Activated CD8-positive, alpha-beta memory T cell treated with anti-CD3 and anti-CD28 coated beads for 24 hours (primary cell): ENCODE measurements around the gene AOC1.

Experiments
- DNase-seq: peaks from one replicate; pipeline ENCODE4 v3.0.0-alpha.2; 2020

The AOC1 gene

DNA sequence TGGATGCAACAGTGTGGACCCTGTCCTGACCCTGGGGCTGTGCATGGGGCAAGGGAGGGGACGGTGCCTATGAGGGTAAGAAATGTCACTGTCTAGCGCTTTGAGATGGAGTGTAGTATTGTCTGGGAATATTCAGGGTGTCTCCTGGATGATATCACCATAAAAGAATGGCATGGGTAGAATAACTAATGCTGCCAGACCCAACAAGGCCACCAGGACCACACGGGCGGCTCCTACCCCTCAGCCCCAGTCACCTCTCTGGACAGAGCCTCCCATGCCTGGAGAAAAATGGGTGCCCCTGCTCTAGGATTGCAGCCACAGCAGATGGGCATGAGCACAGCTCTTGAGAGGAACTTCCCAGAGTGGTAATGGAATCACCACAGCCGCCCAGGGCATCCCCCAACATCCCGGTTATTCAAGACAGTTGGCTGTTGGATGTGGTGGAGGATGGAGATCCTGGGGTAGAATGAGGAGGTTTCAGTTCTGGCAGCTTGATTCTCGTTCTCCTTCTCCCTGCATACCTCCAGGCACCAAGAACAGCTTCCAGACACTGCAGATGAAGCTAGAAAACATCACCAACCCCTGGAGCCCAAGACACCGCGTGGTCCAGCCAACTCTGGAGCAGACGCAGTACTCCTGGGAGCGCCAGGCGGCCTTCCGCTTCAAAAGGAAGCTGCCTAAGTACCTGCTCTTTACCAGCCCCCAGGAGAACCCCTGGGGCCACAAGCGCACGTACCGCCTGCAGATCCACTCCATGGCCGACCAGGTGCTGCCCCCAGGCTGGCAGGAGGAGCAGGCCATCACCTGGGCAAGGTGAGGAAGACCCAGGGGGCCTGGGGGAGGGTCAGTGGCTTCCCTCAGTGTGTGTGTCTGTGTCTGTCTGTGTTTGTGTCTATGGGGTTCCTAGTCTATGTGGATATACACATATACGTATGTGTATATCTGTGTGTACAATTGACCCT lies 6.2 kb downstream of the AOC1 start:
- peak; percentile 19 for DNase-seq

DNA sequence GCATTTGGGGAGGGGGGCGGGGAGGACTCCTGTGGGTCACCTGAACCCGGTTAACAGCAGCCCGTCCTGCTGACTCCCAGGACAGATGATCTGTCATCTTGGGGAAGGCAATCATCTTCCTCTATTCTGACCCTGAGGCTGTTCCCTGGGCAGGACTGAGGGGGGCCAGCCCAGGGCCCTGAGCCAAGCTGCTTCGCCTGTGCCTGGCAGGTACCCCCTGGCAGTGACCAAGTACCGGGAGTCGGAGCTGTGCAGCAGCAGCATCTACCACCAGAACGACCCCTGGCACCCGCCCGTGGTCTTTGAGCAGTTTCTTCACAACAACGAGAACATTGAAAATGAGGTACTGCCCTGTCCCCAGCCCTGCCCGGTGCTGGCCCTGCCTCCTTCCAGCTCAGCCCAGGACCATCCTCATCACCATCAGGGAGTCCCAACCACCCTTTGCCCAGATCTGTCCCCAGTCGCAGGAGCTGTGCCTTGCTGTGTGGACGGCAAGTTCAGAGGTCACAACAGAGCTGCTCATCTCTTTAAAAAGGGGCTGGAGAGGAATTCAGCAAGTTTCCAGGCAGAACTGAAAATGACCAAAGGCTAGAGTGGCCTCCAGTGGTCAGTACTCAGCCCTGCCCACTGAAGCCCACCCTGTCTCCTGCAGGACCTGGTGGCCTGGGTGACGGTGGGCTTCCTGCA lies 8.1 kb downstream of the AOC1 start:
- DNase-seq: peak; percentile 47

DNA sequence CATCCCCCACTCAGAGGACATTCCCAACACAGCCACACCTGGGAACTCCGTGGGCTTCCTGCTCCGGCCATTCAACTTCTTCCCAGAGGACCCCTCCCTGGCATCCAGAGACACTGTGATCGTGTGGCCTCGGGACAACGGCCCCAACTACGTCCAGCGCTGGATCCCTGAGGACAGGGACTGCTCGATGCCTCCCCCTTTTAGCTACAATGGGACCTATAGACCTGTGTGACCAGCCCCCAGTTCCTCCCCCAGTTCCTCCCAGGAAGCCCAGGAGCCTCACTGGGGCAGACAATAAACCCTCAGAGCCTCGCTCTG lies 8.6 kb downstream of the AOC1 start:
- peak; percentile 38 for DNase-seq

DNA sequence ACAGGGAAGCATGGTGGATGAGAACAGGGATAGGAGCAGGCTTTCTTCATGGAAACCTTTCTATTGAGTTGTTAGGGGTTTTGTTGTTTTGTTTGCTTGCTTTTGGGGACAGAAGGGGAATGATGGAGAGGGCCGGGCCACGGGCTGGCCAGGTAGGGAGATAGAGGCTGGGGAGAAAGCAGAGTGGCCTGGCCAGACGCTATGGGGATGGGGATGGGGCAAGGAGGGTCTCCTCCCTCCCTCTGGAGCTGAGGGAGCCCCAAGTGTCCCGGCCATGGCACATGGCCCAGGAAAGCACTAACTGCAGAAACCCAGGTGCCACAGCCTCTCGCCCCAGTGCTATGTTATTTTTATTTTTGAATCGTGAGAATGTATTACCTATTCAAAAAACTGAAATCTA lies 10.0 kb downstream of the AOC1 start:
- peak; percentile 3 for DNase-seq

DNA sequence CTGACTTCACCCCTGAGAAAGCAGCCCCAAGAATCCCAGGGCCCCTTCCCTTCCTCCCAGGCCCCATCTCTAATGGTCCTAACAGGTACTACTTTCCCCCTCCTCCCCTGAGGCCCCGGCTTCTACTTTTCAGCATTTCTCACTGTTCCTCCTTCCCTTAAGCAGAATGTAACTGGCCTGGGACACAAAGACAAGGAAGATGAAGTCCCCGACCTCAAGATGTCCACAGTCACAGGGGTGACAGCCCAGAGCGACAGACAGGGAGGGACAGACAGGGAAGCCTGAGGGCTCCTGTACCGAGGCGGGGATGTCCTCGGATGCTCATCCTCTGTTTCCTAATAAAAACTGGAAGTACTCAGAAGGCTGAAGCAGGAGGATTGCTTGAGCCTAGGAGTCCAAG lies 11.6 kb downstream of the AOC1 start:
- DNase-seq: peak; percentile 30

DNA sequence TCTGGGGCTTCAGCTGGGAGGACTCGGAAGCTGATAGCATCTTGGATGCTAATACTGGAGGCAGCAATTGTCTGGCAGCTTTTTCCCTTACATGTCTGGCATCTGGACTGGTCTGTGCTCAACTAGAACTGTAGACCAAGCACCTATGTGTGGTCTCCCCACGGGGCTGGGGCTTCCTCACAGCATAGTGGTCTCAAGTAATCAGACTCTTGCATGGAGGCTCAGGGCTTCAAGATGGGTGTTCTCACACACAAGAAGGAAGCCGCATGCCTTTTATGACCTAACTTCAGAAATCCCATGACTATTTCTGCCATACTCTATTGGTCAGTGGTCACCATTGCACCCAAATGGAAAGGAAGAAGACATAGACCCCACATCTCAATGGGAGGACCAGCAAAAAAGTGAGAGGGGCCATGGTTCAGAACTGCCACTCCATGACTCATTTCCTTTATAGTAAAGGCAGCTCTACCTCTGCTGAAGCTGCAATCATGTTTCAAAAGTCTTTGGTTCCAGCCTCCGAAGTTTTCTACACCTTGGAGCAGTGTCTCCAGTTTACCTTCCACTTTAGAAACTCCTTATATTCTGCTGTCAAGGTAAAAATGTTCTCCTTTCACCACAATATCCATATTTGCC lies 14.7 kb downstream of the AOC1 start:
- DNase-seq: peak; percentile 24

DNA sequence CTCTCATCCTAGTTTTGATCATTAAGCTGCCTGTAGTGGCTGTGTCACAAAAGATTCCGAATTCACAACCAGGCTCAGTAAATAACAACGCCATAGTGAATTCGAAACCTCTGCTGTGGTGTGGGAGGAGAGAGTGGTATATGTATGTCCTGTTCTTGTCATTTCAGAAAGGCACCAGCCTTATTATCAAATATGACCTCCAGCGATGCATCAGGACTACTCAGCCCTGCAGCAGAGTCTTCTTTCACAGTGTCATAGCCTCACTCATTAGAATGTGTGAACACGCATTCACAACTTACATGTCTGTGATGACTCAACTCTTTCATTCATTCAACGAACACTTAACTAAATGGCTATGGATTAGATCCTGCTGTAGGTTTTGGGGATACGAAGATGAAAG lies 15.3 kb downstream of the AOC1 start:
- no peak for DNase-seq

DNA sequence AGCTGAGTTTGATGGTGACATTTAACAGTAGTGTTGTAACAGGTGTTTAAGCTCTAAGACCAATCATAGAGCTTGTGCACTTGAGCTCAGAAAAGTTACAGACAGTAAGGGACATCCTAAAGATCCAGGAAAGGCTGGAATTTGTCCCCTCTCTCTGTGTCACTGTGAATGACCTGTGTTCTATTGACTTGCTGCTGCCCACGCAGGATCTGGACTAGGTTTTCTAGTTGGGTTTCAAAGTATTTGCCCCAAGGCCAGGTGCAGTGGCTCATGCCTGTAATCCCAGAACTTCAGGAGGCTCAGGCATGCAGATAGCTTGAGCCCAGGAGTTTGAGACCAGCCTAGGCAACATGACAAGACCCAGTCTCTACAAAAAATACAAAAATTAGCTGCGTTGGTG lies 17.1 kb downstream of the AOC1 start:
- DNase-seq: no peak

DNA sequence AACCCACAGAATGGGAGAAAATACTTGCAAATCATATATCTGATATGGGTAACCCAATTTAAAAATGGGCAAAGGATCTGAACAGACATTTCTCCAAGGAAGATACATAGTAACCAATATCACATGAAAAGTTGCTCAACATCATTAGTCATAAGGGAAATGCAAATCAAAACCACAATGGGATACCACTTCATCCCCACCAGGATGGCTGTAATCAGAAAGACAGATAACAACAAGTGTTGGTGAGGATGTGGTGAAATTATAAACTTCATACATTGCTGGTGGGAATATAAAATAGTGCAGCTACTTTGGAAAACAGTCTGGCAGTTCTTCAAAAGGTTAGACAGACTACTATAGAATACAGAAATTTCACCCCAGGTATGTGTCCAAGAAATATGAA lies 19.3 kb downstream of the AOC1 start:
- no peak for DNase-seq

DNA sequence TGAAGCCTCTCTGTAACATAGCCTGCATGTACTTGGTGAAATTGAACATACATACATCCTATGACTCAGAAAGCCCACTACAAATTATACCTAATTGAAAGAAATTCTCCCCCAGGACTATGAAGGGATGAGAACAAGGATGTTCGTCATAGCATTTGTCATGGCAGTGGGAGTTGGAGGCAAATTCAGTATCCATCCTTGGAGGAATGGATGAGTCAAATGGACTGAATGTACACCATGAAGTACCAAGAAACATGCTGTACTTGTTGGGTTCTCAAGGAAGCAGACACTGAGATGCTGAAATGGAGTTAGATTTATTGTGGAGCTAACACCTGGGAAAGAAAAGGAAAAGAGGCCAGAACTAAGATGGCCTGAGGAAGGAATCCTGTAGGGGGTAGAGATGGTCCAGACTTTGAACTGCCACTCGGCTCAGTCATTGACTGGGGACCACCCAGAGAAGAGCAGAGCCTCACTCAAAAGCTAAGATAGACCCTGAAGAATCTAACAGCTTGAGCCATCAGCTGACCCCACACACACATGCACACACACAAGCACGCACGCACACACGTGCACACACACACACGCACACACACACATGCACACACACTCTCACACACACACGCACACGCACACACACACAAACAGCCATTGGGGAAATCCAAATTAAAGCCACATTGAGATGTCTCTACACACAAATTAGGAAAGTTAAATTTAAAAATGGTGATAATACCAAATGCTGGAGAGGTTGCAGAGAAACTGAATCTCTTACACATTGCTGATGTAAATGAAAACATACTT lies 22.3 kb downstream of the AOC1 start:
- DNase-seq: no peak

DNA sequence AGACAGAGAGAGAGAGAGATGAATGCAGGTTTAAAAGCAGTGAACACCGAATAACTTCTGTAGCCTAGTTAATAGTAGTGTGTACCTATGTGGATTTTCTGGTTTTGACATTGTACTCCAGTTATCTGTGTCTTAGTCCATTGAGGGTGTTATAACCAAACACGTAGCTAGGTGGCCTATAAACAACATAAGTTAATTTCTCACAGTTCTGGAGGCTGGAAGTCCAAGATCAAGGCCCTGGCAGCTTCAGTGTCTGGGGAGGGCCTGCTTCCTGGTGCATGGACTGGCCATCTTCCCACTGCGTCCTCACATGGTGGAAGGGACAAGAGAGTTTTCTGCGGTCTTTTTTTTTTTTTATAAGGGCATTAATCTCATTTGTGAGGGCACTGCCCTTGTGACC lies 23.5 kb downstream of the AOC1 start:
- DNase-seq: no peak

DNA sequence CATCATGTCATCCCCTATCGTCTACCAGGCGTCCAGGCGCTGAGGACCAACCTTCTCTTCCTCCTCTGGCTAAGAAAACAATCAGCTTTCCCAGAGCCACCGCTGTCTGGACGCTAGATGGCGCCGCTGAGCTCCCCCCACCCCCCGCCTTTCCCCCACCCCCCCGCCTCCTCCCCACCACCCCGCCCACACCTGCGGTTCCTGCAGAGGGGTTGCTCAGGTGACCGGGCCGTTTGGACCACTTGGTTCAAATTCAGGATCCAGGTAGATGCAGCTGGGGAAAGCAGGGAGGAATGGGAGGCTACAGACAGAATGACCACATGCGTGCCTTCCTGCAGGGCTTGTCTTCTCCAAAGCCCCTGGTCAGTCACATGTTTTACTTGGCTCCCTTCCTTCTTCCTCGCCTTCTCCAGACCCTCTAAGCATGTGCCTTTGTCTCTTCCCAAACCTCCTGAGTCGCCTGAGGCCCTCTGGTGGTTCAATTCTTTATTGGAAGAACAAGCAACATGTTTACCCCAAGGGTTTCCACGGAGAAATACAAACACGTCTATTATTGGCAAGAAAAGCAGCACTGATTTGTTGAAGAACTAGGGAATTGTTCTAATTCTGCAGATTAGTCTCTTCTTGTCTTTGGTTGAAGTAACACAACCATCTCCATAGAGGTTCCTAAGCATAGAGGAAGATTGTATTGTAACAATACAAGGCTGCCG lies 24.7 kb downstream of the AOC1 start:
- DNase-seq: peak; percentile 70

DNA sequence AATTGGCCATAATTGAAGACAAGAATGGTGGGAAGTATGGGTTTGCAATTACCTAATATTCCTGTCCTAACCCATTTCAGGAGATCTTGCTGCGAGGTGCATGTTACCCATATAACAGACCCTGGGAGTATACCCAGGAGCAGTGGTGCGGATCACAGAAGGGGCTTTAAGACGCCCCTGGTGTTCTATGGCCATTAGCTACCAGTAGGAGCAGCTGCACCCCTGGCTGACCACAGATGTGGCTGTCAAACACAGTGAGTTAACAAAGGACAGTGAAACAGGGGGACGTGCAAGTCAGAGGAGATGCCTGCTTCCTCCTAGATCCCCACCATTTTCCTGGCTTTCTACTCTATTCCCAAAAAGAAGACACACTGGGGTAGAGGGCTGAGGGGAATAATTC lies 25.2 kb downstream of the AOC1 start:
- DNase-seq: no peak

DNA sequence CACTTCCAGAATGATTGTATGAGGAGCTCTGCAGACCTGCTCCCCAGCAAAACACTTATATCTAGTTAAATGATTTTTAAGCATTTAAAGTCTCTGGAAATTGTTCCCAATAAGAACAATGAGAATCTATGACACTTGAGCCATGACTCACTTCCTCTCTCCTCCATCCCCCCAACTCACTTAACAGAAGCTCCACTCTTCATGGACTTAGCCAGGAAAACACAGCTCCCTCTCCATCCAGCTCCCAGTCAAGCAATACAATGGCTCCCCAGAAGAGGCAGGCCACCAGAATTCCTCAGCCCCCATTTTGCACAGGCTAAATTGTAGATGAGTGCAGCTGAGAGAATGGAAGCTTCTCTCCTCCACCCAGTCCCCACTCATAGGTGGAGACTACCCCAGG lies 27.0 kb downstream of the AOC1 start:
- DNase-seq: no peak

DNA sequence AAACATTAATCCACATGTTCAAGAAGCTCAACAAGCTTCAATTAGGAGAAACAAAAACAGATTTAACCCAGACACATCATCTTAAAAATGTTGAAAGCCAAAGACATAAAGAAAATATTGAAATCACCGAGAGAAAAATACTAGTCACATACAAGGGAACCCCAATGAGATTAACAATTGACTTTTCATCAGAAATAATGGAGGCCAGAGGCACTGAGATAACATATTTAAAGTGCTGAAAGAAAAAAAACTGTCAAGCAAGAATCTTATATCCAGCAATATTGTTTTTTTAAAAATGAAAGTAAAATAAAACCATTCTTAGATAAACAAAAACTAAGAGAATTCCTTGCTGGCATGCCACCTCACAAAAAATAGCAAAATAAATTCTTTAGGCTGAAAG lies 28.9 kb downstream of the AOC1 start:
- DNase-seq: no peak

DNA sequence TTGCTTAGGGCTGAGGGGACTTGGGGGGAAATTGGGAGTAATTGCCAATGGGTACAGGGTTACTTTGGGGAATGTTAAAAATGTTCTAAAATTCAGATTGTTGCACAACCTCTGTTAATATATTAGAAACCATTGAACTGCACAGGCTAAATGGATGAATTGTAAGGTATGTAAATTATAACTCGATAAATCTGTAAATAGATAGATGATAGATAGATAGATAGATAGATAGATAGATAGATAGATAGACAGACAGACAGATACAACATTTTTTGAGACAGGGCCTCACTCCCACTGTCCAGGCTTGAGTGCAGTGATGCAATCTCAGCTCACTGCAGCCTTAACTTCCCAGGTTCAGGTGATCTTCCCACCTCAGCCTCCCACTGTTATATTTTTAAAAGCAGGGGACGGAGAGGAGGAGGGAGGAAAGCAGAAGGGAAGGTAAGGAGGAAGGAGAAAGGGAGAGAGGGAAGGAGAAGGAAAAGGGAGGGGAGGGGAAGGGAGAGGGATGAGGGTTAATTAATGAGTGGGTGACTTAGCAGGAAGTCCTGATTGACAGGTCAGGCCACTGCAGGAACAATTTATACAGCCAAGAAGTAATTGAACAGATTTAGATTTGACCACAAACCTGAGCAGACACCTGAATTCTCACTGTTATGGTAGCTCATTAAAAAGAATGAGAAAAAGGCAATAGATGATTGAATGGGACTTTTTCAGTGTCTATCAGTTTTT lies 38.7 kb downstream of the AOC1 start:
- DNase-seq: no peak

DNA sequence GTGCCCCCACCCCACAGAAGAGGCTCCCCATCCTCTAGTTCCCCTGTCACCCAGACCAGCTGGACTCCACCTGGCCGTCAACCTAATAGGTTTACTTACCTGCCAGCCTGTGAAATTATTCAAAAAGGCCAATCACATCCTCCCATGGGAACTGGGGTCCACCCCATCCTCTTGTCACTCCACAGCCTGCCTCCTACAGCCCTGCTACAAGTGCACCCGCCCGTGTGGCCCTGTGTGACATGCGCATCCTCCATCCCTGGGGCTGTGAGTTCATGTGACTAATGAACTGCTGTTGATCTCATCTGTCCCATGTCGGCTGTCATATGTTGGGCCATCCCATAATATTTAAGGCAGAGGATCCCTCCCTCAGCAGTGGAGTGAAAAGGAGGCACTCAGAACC lies 39.4 kb downstream of the AOC1 start:
- DNase-seq: no peak

DNA sequence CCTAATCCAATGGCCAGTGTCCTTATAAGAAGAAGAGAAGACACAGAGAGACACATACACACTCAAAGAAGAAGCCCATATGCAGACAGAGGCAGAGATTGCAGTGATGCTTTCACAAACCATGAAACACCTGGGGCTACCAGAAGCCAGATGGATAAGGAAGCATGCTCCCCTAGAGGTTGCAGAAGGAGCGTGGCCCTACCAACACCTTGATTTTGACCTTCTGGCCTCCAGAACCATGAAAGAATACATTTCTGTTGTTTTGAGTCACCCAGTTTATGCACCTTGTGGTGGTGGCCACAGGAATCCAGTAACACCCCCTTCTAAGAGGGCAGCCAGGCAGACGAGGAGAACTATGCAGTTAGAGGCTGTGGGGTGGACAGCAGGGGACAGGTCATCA lies 43.5 kb downstream of the AOC1 start:
- DNase-seq: no peak

DNA sequence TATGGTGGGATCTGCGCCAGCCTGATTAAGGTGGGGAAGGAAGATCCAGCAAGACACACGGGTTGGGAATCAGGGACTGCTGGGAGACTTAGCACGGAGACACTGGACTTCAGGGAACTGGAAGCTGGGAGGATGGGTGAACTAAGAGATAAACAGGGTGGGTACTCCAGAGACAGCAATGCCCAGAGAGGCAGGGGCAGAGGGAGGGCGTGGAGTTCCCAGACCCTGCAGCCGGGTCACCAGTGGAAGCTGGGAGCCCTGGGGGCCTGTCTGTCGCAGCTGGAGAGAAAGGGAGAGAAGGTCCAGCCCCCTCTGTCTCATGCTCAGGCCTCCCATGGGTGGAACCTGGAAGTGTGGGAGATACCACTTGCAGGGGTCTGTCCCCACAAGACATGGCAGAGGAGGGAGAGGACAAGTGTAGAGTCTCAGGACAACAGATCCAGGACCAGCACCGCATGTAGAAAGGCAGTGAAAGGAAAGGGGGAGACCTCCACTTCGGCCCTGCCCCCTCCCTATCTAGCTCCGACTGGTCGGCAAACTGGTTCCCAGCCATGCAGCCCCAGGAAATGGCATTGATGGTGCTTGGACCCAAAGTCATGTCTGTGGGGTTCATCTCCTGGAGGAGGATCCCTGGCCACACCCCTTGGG lies 44.4 kb downstream of the AOC1 start:
- no peak for DNase-seq

DNA sequence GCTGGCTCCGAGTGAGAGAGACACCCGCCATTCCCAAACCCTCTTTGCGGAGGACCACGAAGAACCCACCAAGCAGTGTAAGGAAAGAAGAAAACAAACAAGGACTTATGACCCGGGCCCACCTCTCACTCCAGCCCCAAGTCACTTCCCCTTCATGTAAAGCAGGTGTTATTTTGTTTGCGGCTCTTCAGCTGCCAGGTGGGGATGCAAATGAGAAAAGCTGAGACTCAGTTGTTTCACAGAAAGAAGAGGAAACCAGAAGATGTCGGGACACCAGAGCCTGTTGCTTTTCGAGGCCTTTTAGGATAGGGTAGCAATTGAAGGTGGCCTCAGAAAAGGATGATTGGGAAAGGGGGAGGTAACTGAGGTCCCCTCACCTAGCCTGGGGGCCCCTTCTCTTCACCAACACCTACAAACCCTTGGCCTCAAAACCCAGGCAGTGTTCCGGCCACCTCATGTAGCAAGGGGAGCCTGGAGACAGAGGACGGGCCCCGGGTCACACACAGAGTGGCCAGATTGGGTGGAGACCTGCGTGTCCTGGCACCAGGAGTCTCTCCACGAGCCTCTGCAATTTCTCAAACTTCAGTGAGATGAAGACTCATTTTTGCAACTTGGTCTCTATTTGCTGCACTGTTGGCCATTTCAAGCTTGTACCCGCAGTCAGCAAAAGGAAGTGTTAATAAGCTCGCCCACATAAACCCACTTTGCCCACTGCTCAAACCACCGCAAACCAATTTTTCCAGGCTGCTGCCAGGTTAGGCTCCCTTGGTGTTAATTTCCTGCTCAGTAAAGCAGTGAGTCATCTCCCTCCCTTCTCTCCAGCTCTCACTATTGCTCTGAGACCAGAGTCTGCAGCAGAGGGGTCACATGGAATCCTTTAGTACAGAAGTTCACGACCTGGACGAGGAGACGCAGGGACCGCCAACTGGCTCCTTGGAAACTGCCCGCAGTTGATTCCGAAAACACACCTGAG lies 45.5 kb downstream of the AOC1 start:
- no peak for DNase-seq
